SJSA1 (cell line): ENCODE data around the gene MTCH1. TPM values are rescaled to one million over a fixed set of nuclear protein-coding genes. Genes with fewer than 3 reads are reported as not detected.

Source experiments
- DNase-seq, 2 experiments: peaks; one replicate each; pipeline ENCODE4 v3.0.0-alpha.2; 2015 to 2020; ENCODE audit warnings: low spot score in 2 of 2, low read depth in 1 of 2
- H3K27ac ChIP-seq: fragments of 250-450 bp; sonication (Bioruptor Pico); 2 replicates; pipeline ENCODE4 v1.5.1; 2020; ENCODE audit warnings: mild to moderate bottlenecking, moderate library complexity
- H3K27me3 ChIP-seq: fragments of 250-450 bp; sonication (Bioruptor Pico); replicated peaks from 2 replicates; pipeline ENCODE4 v1.5.1; 2020; ENCODE audit warnings: mild to moderate bottlenecking, moderate library complexity
- H3K36me3 ChIP-seq: fragments of 250-450 bp; sonication (Bioruptor Pico); 2 replicates; pipeline ENCODE4 v1.5.1; 2020; ENCODE audit warnings: mild to moderate bottlenecking
- H3K4me1 ChIP-seq: fragments of 250-450 bp; sonication (Bioruptor Pico); replicated peaks from 2 replicates; pipeline ENCODE4 v1.6.1; 2021; ENCODE audit warnings: mild to moderate bottlenecking
- H3K4me3 ChIP-seq: fragments of 250-450 bp; sonication (Bioruptor Pico); 2 replicates; pipeline ENCODE4 v1.5.1; 2020; ENCODE audit warnings: mild to moderate bottlenecking
- H3K9me3 ChIP-seq: fragments of 250-450 bp; sonication (Bioruptor Pico); replicated peaks from 2 replicates; pipeline ENCODE4 v1.5.1; 2020; ENCODE audit warnings: mild to moderate bottlenecking
- total RNA-seq: library from RNA; depleted of rRNA; stranded (reverse); fragments of >200 nt; shearing (Covaris generic); gene quantifications from 2 replicates; pipeline ENCODE4 v1.2.3, GENCODE V29; 2014

Gene MTCH1
- total RNA-seq, 1 experiment from 2014 or later: 297 TPM

GRCh38 chr6:36963451-36964290 is 22.3 kb downstream of the MTCH1 start:
- Histone ChIP-seq H3K9me3 (no peaks in the 10 kb centered on the region), H3K4me1 (peaks cover 13% of the 10 kb centered on the region), H3K4me3 (no peak overlapping the region), H3K27ac (no peak overlapping the region), H3K36me3 (peaks cover 20% of the 10 kb centered on the region), H3K27me3 (no peaks in the 10 kb centered on the region)
- DNase-seq: no peak

- H3K36me3 ChIP-seq: peaks cover 12% of the 10 kb centered on the region
- DNase-seq: no peak
- H3K4me1 ChIP-seq: peaks cover 13% of the 10 kb centered on the region
- H3K27me3 ChIP-seq: no peaks in the 10 kb centered on the region
- H3K9me3 ChIP-seq: no peaks in the 10 kb centered on the region
- no peak overlapping the region for H3K4me3 ChIP-seq
- H3K27ac ChIP-seq: no peak overlapping the region
Measured at GRCh38 chr6:36962874-36963273, 23.1 kb downstream of the MTCH1 start.

GRCh38 chr6:36961441-36962435 is 24.3 kb downstream of the MTCH1 start:
- Histone ChIP-seq H3K4me3 (no peak overlapping the region), H3K36me3 (peaks cover under 1% of the 10 kb centered on the region), H3K27ac (no peak overlapping the region), H3K27me3 (no peaks in the 10 kb centered on the region), H3K9me3 (no peaks in the 10 kb centered on the region), H3K4me1 (peaks cover 13% of the 10 kb centered on the region)
- DNase-seq: no peak

- Histone ChIP-seq H3K4me3 (no peak overlapping the region), H3K9me3 (no peaks in the 10 kb centered on the region), H3K36me3 (no peaks in the 10 kb centered on the region), H3K27ac (no peak overlapping the region), H3K27me3 (no peaks in the 10 kb centered on the region), H3K4me1 (peaks cover 13% of the 10 kb centered on the region)
- no peak for DNase-seq
Measured at GRCh38 chr6:36959555-36960250, 26.3 kb downstream of the MTCH1 start.

GRCh38 chr6:36958775-36959554 is 27.0 kb downstream of the MTCH1 start:
- peaks cover 13% of the 10 kb centered on the region for H3K4me1 ChIP-seq
- no peak overlapping the region for H3K27ac ChIP-seq
- H3K27me3 ChIP-seq: no peaks in the 10 kb centered on the region
- DNase-seq: no peak
- no peaks in the 10 kb centered on the region for H3K36me3 ChIP-seq
- H3K4me3 ChIP-seq: no peak overlapping the region
- no peaks in the 10 kb centered on the region; the same call in 1 of the 2 replicates for H3K9me3 ChIP-seq

- Histone ChIP-seq H3K9me3 (no peaks in the 10 kb centered on the region; the same call in 1 of the 2 replicates), H3K27ac (no peak overlapping the region), H3K27me3 (no peaks in the 10 kb centered on the region), H3K36me3 (no peaks in the 10 kb centered on the region), H3K4me3 (no peak overlapping the region), H3K4me1 (peaks cover 13% of the 10 kb centered on the region)
- no peak for DNase-seq
Measured at GRCh38 chr6:36957773-36958271, 28.2 kb downstream of the MTCH1 start.

GRCh38 chr6:36956446-36956820 is 29.6 kb downstream of the MTCH1 start:
- Histone ChIP-seq H3K27me3 (no peaks in the 10 kb centered on the region), H3K9me3 (no peaks in the 10 kb centered on the region; the same call in 1 of the 2 replicates), H3K4me3 (no peak overlapping the region), H3K27ac (no peak overlapping the region), H3K36me3 (no peaks in the 10 kb centered on the region), H3K4me1 (peaks cover 13% of the 10 kb centered on the region)
- DNase-seq: no peak

GRCh38 chr6:36955671-36956445 is 30.1 kb downstream of the MTCH1 start:
- Histone ChIP-seq H3K4me3 (no peak overlapping the region), H3K9me3 (no peaks in the 10 kb centered on the region; the same call in 1 of the 2 replicates), H3K27ac (no peak overlapping the region), H3K36me3 (no peaks in the 10 kb centered on the region), H3K27me3 (no peaks in the 10 kb centered on the region), H3K4me1 (peaks cover 8% of the 10 kb centered on the region)
- DNase-seq: no peak

GRCh38 chr6:36955136-36955535 is 30.9 kb downstream of the MTCH1 start:
- no peak for DNase-seq
- H3K36me3 ChIP-seq: no peaks in the 10 kb centered on the region
- H3K9me3 ChIP-seq: no peaks in the 10 kb centered on the region; the same call in 1 of the 2 replicates
- H3K27me3 ChIP-seq: no peaks in the 10 kb centered on the region
- no peak overlapping the region for H3K27ac ChIP-seq
- no peak overlapping the region for H3K4me3 ChIP-seq
- H3K4me1 ChIP-seq: peaks cover 5% of the 10 kb centered on the region

GRCh38 chr6:36954262-36954931 is 31.6 kb downstream of the MTCH1 start, which contains the start of gene PI16:
PI16 (plus strand) TSS chr6:36954738; CDS start chr6:36954761, 23 bp downstream.
- Histone ChIP-seq H3K4me1 (peaks cover 9% of the 10 kb centered on the region), H3K4me3 (no peak within 1 kb of the TSS), H3K36me3 (no peaks in the 10 kb centered on the region), H3K27ac (no peak within 1 kb of the TSS), H3K27me3 (no peaks in the 10 kb centered on the region), H3K9me3 (no peaks in the 10 kb centered on the region; the same call in 1 of the 2 replicates)
- DNase-seq: no peak

GRCh38 chr6:36953931-36954261 is 32.1 kb downstream of the MTCH1 start:
- Histone ChIP-seq H3K27me3 (no peaks in the 10 kb centered on the region), H3K4me1 (peaks cover 14% of the 10 kb centered on the region), H3K36me3 (no peaks in the 10 kb centered on the region), H3K27ac (no peak overlapping the region), H3K9me3 (no peaks in the 10 kb centered on the region; the same call in 1 of the 2 replicates), H3K4me3 (no peak overlapping the region)
- DNase-seq: no peak
